ENCODE results near the gene EPHA3.

DNA sequence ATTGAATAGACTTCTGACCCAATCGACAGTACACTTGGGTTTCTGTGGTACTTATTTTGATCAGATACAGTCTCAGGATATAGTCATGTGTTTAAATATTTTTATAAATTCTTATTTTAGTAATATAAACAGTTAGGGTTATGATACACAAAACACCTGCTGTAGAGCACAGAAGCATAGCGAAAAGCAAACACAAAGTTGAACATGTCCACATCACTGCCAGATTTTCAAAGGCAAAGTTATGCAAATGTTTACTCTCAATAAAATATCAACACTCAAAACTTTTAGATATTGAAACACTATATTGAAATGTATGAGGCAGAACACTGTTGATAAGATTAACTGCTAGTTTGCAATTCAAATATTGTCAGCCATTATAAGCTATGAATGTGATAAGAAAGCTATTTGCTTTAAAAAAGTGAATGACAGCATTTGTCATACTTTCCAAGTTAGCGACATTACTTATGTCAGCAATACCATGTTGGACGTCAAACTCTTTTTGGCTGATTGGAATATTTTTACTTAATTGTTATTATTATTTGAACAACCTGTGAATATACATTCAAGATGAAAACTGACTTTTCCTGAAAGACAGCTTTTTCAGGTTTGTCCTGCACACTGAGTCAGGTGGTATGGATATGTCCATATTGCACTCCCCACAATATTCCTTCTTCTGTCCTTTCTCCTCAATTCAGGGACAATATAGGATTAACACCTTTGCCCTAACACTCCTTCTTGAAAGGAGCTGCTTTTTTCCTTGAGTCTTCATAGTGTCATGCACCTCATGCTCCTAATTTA, 367.1 kb downstream of the EPHA3 start:
- TF ChIP-seq EP300 (IDR thresholded peaks at IDR 0.05) (no peak), CTCF (IDR thresholded peaks at IDR 0.05) (no peak), POLR2AphosphoS5 (IDR thresholded peaks at IDR 0.05) (no peak), POLR2A (IDR thresholded peaks at IDR 0.05; ENCODE audit: low read depth) (no peak)
